Nephron progenitor cell (in vitro differentiated cells): ENCODE data around the gene MAPRE2.

Experiments
- DNase-seq: peaks from one replicate; pipeline ENCODE4 v3.0.0; 2021
- H3K27ac Mint-ChIP-seq: 2 replicates; pipeline ENCODE4 v1.8.0; 2021; ENCODE audit warnings: mild to moderate bottlenecking, moderate library complexity, mixed read lengths
- H3K27me3 Mint-ChIP-seq: 2 replicates; pipeline ENCODE4 v1.8.0; 2021; ENCODE audit warnings: mild to moderate bottlenecking, low read depth, mixed read lengths; ENCODE audit not compliant: poor library complexity
- H3K36me3 Mint-ChIP-seq: 2 replicates; pipeline ENCODE4 v1.8.0; 2021; ENCODE audit warnings: low read depth, mixed read lengths
- H3K4me1 Mint-ChIP-seq: 2 replicates; pipeline ENCODE4 v1.8.0; 2021; ENCODE audit warnings: mixed read lengths
- H3K4me3 Mint-ChIP-seq: 2 replicates; pipeline ENCODE4 v1.8.0; 2021; ENCODE audit warnings: mild to moderate bottlenecking, moderate library complexity, mixed read lengths
- H3K9me3 Mint-ChIP-seq: 2 replicates; pipeline ENCODE4 v1.8.0; 2021; ENCODE audit warnings: mild to moderate bottlenecking, moderate library complexity, mixed read lengths
- CTCF ChIP-seq: fragments of 200-600 bp; sonication (generic); IDR thresholded peaks from 2 replicates; pipeline ENCODE4 v1.5.0; 2021; ENCODE audit warnings: antibody characterized with exemption

MAPRE2 gene

GRCh38 chr18:35022426-35023001 lies 18.7 kb upstream of the MAPRE2 start:
- Mint-ChIP-seq H3K27ac (no peak overlapping the region), H3K9me3 (no peaks in the 10 kb centered on the region), H3K36me3 (no peaks in the 10 kb centered on the region), H3K27me3 (peaks cover 16% of the 10 kb centered on the region), H3K4me1 (peaks cover 8% of the 10 kb centered on the region), H3K4me3 (no peak overlapping the region)
- no peak for DNase-seq
- no peak for TF ChIP-seq CTCF

- H3K4me1 Mint-ChIP-seq: peaks cover 8% of the 10 kb centered on the region
- no peak overlapping the region for H3K4me3 Mint-ChIP-seq
- no peak overlapping the region for H3K27ac Mint-ChIP-seq
- H3K27me3 Mint-ChIP-seq: peaks cover 7% of the 10 kb centered on the region
- no peaks in the 10 kb centered on the region for H3K36me3 Mint-ChIP-seq
- H3K9me3 Mint-ChIP-seq: no peaks in the 10 kb centered on the region
- TF ChIP-seq CTCF: no peak
- no peak for DNase-seq
Measured at GRCh38 chr18:35024196-35024595, 17.0 kb upstream of the MAPRE2 start.

GRCh38 chr18:35024965-35025364 lies 16.2 kb upstream of the MAPRE2 start:
- TF ChIP-seq CTCF: no peak
- peaks cover 5% of the 10 kb centered on the region for H3K27me3 Mint-ChIP-seq
- no peaks in the 10 kb centered on the region for H3K9me3 Mint-ChIP-seq
- H3K4me1 Mint-ChIP-seq: peaks cover 10% of the 10 kb centered on the region
- no peaks in the 10 kb centered on the region for H3K36me3 Mint-ChIP-seq
- no peak overlapping the region for H3K27ac Mint-ChIP-seq
- no peak overlapping the region for H3K4me3 Mint-ChIP-seq
- DNase-seq: no peak

- Mint-ChIP-seq H3K27me3 (peaks cover 5% of the 10 kb centered on the region), H3K27ac (peak overlapping the region; percentile 64), H3K4me3 (no peak overlapping the region), H3K36me3 (no peaks in the 10 kb centered on the region), H3K4me1 (peaks cover 19% of the 10 kb centered on the region), H3K9me3 (no peaks in the 10 kb centered on the region)
- TF ChIP-seq CTCF: peak; percentile 11
- no peak for DNase-seq
Measured at GRCh38 chr18:35026407-35027061, 14.7 kb upstream of the MAPRE2 start.

GRCh38 chr18:35027206-35027605 lies 14.0 kb upstream of the MAPRE2 start:
- Mint-ChIP-seq H3K9me3 (no peaks in the 10 kb centered on the region), H3K4me1 (peaks cover 19% of the 10 kb centered on the region), H3K27ac (no peak overlapping the region), H3K27me3 (peaks cover 5% of the 10 kb centered on the region), H3K36me3 (no peaks in the 10 kb centered on the region), H3K4me3 (no peak overlapping the region)
- no peak for DNase-seq
- no peak for TF ChIP-seq CTCF

GRCh38 chr18:35028536-35028935 lies 12.7 kb upstream of the MAPRE2 start:
- H3K4me3 Mint-ChIP-seq: no peak overlapping the region
- H3K27ac Mint-ChIP-seq: no peak overlapping the region
- DNase-seq: no peak
- no peaks in the 10 kb centered on the region for H3K36me3 Mint-ChIP-seq
- H3K27me3 Mint-ChIP-seq: peaks cover 9% of the 10 kb centered on the region
- H3K9me3 Mint-ChIP-seq: no peaks in the 10 kb centered on the region
- H3K4me1 Mint-ChIP-seq: peaks cover 19% of the 10 kb centered on the region
- no peak for TF ChIP-seq CTCF
